Neural progenitor cell (in vitro differentiated cells): ENCODE data around the gene MT1X. TPM values are rescaled to one million over a fixed set of nuclear protein-coding genes. Genes with fewer than 3 reads are reported as not detected.

Source experiments
- DNase-seq: peaks from one replicate; pipeline ENCODE4 v3.0.0-alpha.2; 2016; ENCODE audit warnings: low spot score
- H2AFZ ChIP-seq: fragments of 200-600 bp; sonication (generic); replicated peaks from 2 replicates; pipeline ENCODE4 v1.6.1; 2016; ENCODE audit warnings: antibody characterized with exemption
- H3F3A ChIP-seq: fragments of 200-600 bp; sonication (generic); 2 replicates; pipeline ENCODE4 v1.6.1; 2016; ENCODE audit warnings: antibody characterized with exemption, low read depth
- H3K27ac ChIP-seq: fragments of 200-600 bp; sonication (generic); 2 replicates; pipeline ENCODE4 v1.5.1; 2016; ENCODE audit warnings: mild to moderate bottlenecking
- H3K27me3 ChIP-seq: fragments of 200-600 bp; sonication (generic); 2 replicates; pipeline ENCODE4 v1.6.1; 2016; ENCODE audit warnings: mild to moderate bottlenecking, moderate library complexity
- H3K36me3 ChIP-seq: fragments of 200-600 bp; sonication (generic); 2 replicates; pipeline ENCODE4 v1.5.1; 2016
- H3K4me1 ChIP-seq: fragments of 200-600 bp; sonication (generic); 2 replicates; pipeline ENCODE4 v1.6.1; 2016; ENCODE audit warnings: mixed run types
- H3K4me2 ChIP-seq: fragments of 200-600 bp; sonication (generic); 2 replicates; pipeline ENCODE4 v1.6.1; 2016
- H3K4me3 ChIP-seq: fragments of 200-600 bp; sonication (generic); 2 replicates; pipeline ENCODE4 v1.5.1; 2016
- H3K79me2 ChIP-seq: fragments of 200-600 bp; sonication (generic); 2 replicates; pipeline ENCODE4 v1.6.1; 2016; ENCODE audit warnings: low read depth
- H3K9ac ChIP-seq: fragments of 200-600 bp; sonication (generic); 2 replicates; pipeline ENCODE4 v1.6.1; 2016
- H3K9me3 ChIP-seq: fragments of 200-600 bp; sonication (generic); 2 replicates; pipeline ENCODE4 v1.5.1; 2016; ENCODE audit warnings: low read depth
- H4K20me1 ChIP-seq: fragments of 200-600 bp; sonication (generic); 2 replicates; pipeline ENCODE4 v1.6.1; 2016; ENCODE audit warnings: low read depth
- H3K27ac Mint-ChIP-seq: 3 replicates; pipeline ENCODE4 v1.8.0; 2021; ENCODE audit warnings: mixed read lengths
- H3K27me3 Mint-ChIP-seq: 2 replicates; pipeline ENCODE4 v1.8.0; 2022; ENCODE audit warnings: low read depth, mild to moderate bottlenecking, inconsistent platforms, moderate library complexity, mixed read lengths; ENCODE audit not compliant: insufficient read depth
- H3K36me3 Mint-ChIP-seq: 3 replicates; pipeline ENCODE4 v1.8.0; 2021; ENCODE audit warnings: mixed read lengths
- H3K4me1 Mint-ChIP-seq: 3 replicates; pipeline ENCODE4 v1.8.0; 2021; ENCODE audit warnings: mixed read lengths
- H3K4me3 Mint-ChIP-seq: 3 replicates; pipeline ENCODE4 v1.8.0; 2021; ENCODE audit warnings: mild to moderate bottlenecking, moderate library complexity, mixed read lengths
- H3K9me3 Mint-ChIP-seq: 3 replicates; pipeline ENCODE4 v1.8.0; 2020; ENCODE audit warnings: mixed read lengths
- EZH2 ChIP-seq: fragments of 200-600 bp; sonication (generic); IDR thresholded peaks from 2 replicates; pipeline ENCODE4 v1.6.1; 2017; ENCODE audit warnings: antibody characterized with exemption, mild to moderate bottlenecking, moderate library complexity
- EZH2phosphoT487 ChIP-seq: fragments of 200-600 bp; sonication (generic); IDR thresholded peaks from 2 replicates; pipeline ENCODE4 v1.6.1; 2017; ENCODE audit warnings: antibody characterized with exemption
- total RNA-seq: library from RNA; depleted of rRNA; stranded (reverse); fragments of >200 nt; gene quantifications from 2 replicates; pipeline ENCODE4 v1.2.3, GENCODE V29; 2015; ENCODE audit warnings: low replicate concordance
- TF ChIP-seq, protein P1 (sequence below): fragments of 200-600 bp; sonication (generic); IDR thresholded peaks from 2 replicates; pipeline ENCODE4 v1.5.1; 2017; ENCODE audit warnings: antibody characterized with exemption, mild to moderate bottlenecking

Gene MT1X
- total RNA-seq, 1 donor from 2014 or later, result not detected

DNA sequence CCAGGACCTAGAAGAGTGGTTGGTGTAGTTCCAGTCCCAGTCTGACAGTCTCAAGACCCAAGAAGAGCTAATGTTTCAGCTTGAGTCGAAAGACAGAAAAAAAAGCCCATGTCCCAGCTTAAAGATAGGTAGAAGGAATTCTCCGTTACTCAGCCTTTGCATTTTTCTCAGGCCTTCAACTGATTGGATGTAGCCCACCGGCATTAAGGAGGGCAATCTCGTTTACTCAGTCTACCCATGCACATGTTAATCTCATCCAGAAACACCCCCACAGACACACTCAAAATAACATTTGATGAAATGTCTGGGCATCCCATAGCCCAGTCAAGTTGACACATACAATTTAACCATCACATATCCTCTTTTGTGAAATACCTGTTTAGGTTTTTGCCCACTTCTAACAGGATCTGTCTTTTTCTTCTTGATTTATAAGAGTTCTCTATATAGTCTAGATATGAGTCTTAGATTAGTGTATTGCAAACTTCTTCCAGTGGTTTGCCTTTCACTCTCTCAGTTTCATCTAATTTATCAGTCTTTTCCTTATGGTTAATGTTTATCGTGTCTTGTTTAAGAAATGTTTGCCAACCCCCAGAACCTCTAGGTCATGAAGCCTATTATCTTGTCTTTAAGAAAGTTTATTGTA is 40.1 kb downstream of the MT1X start:
- TF ChIP-seq, protein P1, sequence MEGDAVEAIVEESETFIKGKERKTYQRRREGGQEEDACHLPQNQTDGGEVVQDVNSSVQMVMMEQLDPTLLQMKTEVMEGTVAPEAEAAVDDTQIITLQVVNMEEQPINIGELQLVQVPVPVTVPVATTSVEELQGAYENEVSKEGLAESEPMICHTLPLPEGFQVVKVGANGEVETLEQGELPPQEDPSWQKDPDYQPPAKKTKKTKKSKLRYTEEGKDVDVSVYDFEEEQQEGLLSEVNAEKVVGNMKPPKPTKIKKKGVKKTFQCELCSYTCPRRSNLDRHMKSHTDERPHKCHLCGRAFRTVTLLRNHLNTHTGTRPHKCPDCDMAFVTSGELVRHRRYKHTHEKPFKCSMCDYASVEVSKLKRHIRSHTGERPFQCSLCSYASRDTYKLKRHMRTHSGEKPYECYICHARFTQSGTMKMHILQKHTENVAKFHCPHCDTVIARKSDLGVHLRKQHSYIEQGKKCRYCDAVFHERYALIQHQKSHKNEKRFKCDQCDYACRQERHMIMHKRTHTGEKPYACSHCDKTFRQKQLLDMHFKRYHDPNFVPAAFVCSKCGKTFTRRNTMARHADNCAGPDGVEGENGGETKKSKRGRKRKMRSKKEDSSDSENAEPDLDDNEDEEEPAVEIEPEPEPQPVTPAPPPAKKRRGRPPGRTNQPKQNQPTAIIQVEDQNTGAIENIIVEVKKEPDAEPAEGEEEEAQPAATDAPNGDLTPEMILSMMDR, result no peak
- TF ChIP-seq EZH2phosphoT487 (no peak), EZH2 (no peak)
- Histone ChIP-seq H3K9me3 (no peaks in the 10 kb centered on the region), H3K4me1 (no peaks in the 10 kb centered on the region), H3K27ac (no peak overlapping the region), H3K4me2 (no peak overlapping the region), H3F3A (no peaks in the 10 kb centered on the region), H4K20me1 (no peaks in the 10 kb centered on the region), H3K9ac (no peak overlapping the region), H3K4me3 (no peak overlapping the region), H3K27me3 (peaks cover 29% of the 10 kb centered on the region), H3K79me2 (no peaks in the 10 kb centered on the region), H2AFZ (no peak overlapping the region), H3K36me3 (no peaks in the 10 kb centered on the region)
- H3K27me3 Mint-ChIP-seq, result peaks cover 2% of the 10 kb centered on the region
- no peak for DNase-seq
- no peaks in the 10 kb centered on the region for H3K4me1 Mint-ChIP-seq
- no peaks in the 10 kb centered on the region for H3K36me3 Mint-ChIP-seq
- H3K9me3 Mint-ChIP-seq, result no peaks in the 10 kb centered on the region
- no peak overlapping the region for H3K4me3 Mint-ChIP-seq
- no peak overlapping the region for H3K27ac Mint-ChIP-seq

DNA sequence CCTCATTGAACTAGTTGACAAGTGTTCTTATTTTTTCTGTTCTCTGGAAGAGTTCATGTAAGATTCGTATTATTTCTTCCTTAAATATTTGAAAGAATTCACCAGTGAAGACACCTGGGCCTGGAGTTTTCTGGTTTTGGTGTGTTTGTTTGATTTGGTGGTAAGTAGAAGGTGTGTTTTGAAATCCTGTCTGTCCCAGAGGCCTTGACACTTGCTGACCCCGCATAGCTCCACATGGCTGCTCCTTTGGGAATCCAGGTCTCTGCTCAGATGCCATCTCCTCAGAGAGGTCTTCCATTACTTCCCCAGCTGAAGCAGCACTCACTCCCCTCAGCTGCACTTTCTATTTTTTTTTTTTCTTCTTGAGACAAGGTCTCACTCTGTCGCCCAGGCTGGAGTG is 41.9 kb downstream of the MT1X start:
- no peak for DNase-seq
- no peaks in the 10 kb centered on the region for H3K9me3 Mint-ChIP-seq
- H3K4me3 ChIP-seq, result no peak overlapping the region
- no peak overlapping the region for H3K4me2 ChIP-seq
- H3K27me3 ChIP-seq, result peaks cover 29% of the 10 kb centered on the region
- no peak overlapping the region for H3K4me3 Mint-ChIP-seq
- peaks cover 2% of the 10 kb centered on the region for H3K27me3 Mint-ChIP-seq
- peaks cover 3% of the 10 kb centered on the region for H3K79me2 ChIP-seq
- TF ChIP-seq EZH2phosphoT487, result no peak
- TF ChIP-seq EZH2, result no peak
- TF ChIP-seq, protein P1, result no peak
- no peaks in the 10 kb centered on the region for H3K4me1 ChIP-seq
- no peak overlapping the region for H3K27ac Mint-ChIP-seq
- no peaks in the 10 kb centered on the region for H3K9me3 ChIP-seq
- H2AFZ ChIP-seq, result no peak overlapping the region
- no peaks in the 10 kb centered on the region for H3F3A ChIP-seq
- H3K27ac ChIP-seq, result no peak overlapping the region
- H3K4me1 Mint-ChIP-seq, result peaks cover 6% of the 10 kb centered on the region
- H4K20me1 ChIP-seq, result no peaks in the 10 kb centered on the region
- H3K9ac ChIP-seq, result no peak overlapping the region
- no peaks in the 10 kb centered on the region for H3K36me3 ChIP-seq
- H3K36me3 Mint-ChIP-seq, result no peaks in the 10 kb centered on the region

DNA sequence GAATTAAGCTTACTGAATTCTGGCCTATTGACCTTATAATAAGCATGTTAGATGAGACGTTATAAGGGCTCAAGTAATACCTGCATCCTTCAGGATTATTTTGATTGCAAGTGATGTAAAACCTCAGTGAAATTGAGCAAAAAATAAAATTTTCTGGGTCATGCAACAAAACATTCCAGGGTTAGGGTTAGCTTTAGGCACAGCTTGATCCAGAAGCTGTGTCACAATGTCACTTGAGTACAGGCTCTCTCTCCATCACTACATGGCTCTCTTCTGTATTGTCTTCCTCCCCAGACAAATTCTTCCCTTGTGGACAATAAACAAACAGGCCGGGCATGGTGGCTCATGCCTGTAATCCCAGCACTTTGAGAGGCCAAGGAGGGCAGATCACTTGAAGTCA is 44.0 kb downstream of the MT1X start:
- DNase-seq, result no peak
- H3K4me1 Mint-ChIP-seq, result peaks cover 16% of the 10 kb centered on the region
- H3K4me3 ChIP-seq, result no peak overlapping the region

More for the DNA sequence above, 44.0 kb downstream of the MT1X start:
- TF ChIP-seq, protein P1, result no peak
- no peak for TF ChIP-seq EZH2phosphoT487
- TF ChIP-seq EZH2, result no peak
- Histone ChIP-seq H3F3A (peaks cover 6% of the 10 kb centered on the region), H3K9me3 (no peaks in the 10 kb centered on the region), H3K9ac (no peak overlapping the region), H4K20me1 (peaks cover 9% of the 10 kb centered on the region), H3K27ac (no peak overlapping the region), H3K4me2 (no peak overlapping the region), H3K4me1 (peaks cover 5% of the 10 kb centered on the region), H3K36me3 (no peaks in the 10 kb centered on the region), H3K27me3 (peaks cover 13% of the 10 kb centered on the region), H3K79me2 (peaks cover 16% of the 10 kb centered on the region), H2AFZ (no peak overlapping the region)
- Mint-ChIP-seq H3K4me3 (no peak overlapping the region), H3K27ac (no peak overlapping the region), H3K27me3 (peaks cover 2% of the 10 kb centered on the region), H3K9me3 (no peaks in the 10 kb centered on the region), H3K36me3 (no peaks in the 10 kb centered on the region)
